Stimulated activated CD8-positive, alpha-beta memory T cell treated with anti-CD3 and anti-CD28 coated beads, Interleukin-2, amount 100 ng/mL, for 1 hour (primary cell): ENCODE data around the gene ZSCAN31.

ENCODE experiments used
- DNase-seq, 2 donors: peaks; one replicate each; pipeline ENCODE4 v3.0.0-alpha.2; 2020; ENCODE audit warnings: low read depth in 2 of 2

Gene ZSCAN31

DNA sequence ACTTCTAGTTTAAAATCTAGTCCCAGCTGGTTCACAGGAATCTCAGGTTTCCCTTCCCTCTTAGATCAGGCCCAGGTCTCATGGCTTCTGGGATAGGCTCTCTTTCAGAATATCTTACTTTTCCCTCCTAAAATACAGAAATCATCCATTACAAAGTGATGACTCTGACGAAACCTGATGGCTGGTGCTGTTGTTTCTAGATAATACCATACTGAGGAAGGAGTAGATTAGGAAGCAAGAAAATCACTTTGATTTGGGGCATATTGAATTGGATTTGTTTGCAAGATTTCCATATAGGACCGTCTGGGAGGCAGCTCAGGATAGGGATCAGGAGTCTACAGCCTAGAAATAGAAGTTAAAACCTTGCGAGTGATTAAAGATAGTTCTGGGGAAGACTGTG, 17.4 kb upstream of the ZSCAN31 start:
- no peak for DNase-seq

DNA sequence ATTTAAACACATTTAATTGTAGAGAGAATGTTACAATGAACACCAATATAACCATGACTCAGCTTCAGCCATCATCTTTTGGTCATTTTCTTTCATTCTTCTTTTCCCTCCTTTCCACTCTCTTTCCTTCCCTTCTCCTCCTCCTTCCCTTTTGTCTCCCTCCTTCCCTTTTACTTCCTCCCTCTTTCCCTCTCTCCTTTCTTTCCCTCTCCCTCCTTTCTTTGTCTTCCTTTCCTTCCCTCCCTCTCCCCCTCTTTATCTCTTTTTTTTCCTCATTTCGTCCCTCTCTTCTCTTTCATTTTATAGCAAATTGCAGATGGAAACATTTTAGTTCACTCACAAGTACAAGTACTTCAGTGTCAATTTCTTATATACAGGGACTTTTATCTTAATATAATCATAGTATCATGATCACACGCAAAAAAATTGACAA, 15.6 kb upstream of the ZSCAN31 start:
- DNase-seq = no peak

DNA sequence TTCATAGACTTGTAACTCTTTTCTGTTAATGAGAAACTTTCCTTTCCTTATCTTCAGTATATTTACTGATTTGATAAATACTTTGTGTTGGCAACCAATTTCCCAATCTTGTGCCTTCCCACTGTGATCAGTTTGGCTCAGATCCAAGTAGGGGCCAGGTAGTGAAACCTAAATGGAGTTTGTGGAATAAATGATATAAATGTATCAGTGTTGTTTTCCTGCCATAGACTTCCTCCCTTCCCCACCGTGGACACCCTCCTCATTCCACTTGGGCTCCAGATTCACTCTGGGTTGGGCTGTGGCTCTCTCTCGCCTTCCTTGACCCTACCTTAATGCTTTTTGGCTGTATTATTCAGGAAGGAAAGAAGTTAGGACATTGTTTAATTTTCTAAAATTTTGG, 15.1 kb upstream of the ZSCAN31 start:
- DNase-seq = no peak

DNA sequence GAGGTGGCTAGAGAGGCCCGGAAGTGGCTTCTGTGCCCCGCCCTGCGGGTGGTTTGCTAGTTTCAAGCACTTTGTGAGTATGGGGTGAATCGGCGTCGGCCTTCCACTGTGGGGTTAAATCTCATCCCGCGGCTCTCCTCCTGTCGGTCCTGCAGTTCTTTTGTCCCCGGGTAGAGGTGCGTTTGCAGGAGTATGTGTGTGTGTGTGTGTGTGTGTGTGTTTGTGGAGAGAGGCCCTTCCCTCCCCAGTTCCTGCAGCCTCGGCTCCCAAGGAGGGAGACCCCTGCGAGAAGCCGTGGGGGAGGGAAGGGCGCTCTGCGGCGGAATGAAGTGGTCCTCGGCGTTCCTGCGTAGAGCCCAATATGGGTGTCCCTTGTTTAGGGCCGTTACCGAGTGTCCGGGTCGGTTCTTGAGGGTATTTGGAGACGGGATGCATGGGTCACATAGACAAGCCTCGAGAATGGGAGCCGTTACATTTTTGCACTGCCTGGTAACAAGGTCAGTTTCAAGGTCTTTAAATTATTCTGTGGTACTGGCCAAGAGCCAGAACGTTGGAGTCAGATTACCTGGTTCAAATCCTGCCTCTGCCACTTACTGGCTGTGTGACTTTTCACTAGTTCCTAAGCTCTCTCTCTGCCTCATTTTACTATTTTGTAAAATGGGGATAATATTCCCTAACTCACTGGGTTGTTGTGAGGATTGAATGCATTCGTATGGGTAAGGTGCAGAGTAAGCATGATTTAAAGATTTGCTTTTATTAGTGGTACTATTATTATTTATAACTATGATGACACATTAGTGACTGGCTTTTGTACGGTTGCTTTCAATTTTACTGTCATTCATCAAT, 14.2 kb upstream of the ZSCAN31 start, which contains the start of gene ZKSCAN3:
TSS of gene ZKSCAN3 (plus strand) at position 56 of the 846 bp plus-strand sequence. CDS start 9,640 bp downstream, outside the sequence.
- DNase-seq = peak; percentile 75 to 77

DNA sequence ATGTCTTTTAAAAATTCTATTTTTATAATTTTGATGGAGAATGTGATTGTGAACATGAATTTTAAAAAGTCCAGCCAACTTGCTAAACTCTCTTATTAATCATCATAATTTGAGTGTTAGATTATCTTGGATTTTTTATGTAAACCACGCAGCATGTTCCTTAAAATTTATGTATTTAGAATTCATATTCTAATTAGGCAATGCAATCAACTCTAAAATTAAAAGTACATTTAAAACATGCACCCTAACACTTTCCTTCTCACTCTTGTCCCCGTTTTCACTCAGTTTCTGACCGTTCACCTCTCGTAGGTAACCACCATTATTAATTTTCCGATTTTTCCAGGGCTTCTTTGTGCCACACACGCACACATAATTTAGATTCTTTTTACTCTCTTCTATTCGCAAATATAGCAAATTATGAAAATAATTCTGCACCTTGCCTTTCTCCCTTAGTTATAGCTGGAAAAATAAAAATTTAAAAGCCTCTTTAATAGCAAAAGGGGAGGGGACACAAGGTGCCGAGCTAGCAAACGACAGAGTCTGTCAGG, 13.5 kb upstream of the ZSCAN31 start:
- no peak for DNase-seq

DNA sequence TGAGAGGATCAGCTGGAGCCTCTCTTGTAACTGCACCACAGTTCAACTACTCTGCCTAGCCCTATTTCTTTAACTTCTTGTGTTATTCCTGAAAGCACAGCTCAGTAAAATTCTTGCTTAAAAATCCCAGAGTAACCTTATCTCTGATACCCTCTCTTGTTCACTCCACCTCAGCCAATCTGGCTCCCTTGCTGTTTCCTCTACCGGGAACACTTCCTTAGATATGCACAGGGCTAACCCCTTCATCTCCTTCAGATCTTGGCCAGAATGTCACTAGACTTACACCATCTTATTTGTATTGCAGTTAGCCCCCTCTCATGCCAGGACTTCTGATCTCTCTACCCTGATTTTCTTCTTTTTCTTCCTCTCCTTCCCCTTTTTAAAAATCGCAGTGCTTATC, 11.2 kb upstream of the ZSCAN31 start:
- DNase-seq = no peak

DNA sequence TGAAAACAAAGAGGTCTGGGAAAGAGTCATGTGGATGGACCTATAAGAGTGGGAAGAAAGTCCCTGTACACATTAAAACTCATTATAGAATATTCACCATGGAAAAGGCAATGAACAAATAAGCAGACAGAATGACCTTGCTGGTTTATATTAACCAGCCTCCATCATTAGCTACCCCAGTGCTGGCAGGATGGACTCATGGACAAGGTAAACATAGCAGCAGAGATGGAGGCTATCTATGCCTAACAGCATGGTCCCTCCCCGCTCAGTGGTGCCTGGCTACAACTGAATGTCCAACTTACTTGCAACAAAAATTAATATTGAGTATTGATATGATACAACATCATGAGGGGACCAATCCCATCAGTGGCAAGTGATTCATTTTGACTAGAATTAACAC, 9.3 kb upstream of the ZSCAN31 start:
- no peak for DNase-seq

DNA sequence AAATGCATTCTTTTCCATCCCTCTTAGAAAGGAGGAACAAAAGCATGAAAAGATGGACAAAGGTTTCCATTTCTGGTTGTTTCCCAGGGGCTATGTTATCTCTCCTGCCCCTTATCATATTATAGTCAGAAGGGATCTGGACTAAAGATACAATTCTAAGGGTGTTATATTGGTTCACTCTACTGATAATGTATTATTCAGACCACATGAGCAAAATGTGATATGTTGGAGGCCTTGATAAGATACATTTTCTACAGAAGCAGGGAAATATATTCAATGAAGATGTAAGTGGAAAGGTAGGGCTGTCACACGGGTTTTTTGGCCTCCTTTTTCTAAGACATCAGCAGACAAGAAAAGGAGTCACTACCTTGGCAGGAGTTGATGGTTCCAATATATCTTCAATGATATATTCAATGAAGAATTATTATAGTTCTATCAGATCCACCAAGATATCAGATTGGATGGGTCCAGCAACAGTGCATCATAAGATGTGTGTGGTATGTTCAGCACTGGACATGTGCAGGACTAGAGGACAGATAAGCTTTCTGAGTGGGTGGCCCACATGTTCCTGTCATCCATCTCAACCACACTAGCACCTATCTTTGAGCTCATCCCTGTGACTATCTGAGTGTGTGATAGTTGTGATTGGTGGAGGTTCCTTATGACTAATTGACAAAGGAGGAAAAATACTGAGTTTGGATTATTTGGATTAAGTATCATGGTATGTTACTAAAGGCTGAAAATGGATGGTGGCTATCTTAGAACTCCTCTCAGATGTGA, 8.1 kb upstream of the ZSCAN31 start:
- no peak for DNase-seq

DNA sequence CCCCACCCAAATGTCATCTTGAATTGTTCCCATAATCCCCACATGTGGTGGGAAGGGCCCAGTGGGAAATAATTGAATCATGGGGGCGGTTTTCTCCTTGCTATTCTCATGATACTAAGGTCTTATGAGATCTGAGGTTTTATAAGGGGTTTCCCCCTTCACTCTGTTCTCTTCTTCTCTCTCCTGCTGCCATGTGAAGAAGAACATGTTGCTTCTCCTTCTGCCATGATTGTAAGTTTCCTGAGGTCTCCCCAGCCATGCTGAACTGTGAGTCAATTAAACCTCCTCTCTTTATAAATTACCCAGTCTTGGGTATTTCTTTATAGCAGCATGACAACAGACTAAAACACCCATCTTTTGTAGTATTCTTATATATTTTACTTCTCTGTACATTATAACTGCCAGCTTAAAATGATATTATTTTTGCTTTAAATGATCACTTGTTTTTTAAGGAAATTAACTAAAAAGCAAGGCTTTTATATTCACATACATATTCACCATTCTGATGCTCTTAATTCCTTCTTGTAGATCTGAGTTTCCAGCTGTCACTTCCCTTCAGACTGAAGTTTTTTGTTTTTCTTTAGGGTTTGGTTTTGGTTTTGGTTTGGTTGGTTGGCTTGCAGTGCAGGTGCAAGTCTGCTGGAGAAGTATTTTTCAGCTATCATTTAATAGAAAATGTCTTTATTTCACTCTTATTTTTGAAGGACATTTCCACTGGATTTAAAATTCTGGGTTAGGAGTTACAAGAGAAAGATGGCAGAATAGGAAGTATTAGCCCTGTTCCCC, 4.6 kb upstream of the ZSCAN31 start:
- no peak for DNase-seq

DNA sequence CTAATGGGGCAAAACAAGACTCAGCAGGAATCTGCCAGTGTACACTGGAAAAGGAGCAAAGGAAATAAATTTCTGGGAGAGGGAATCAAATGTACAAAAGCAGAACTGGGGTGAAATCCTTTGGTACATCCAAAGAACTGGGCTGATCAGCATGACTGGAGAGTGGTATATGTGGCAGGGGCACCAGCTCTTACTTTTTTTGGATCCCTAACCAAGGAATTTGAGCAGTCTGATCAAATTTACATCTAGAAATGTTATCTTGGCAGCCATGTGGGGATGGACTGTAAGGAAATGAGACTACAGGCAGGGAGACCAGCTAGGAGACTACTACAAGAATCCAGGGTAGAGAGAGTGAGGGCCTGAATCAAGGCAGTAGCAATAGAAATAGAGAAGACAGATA, 1.2 kb upstream of the ZSCAN31 start:
- DNase-seq = no peak

DNA sequence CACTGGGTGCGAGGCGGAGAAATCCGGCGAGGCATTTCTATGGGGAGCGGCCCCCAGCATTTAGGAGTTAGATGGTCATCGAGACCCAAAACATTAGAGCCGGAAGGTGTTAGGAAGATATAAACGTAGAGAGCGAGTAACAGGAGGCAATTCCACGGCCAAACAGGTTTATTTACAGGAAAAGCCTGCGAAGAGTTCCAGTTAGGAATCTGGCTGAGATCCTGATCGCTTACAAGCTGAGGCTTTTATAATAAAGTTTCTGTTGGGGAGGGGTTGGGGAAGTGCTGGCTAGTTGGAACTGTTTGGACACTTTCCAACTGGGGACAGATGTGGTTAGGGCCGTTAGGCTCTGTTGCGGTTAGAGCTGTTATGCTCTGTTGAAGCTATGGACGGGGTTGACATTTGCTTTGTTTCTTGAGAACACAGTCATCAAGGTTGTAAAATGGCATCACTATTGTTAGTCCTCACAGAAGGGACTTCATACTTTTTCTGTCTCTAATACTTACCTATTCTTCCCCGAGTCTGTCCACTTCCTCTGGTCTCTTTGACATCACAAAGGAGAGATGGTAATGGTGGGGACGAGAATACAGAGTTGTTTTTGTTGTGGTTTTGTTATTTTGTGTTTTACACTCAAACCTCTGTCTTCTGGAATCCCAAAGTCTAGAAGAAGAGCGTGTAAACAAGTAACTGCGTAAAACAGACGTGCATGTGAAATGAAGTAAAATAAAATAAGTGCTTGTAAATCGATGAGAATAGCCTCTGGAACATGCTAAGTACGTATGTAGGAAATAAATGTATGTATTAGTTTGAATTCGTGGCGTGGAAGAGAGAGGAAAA, 554 bp upstream of the ZSCAN31 start:
- no peak for DNase-seq

DNA sequence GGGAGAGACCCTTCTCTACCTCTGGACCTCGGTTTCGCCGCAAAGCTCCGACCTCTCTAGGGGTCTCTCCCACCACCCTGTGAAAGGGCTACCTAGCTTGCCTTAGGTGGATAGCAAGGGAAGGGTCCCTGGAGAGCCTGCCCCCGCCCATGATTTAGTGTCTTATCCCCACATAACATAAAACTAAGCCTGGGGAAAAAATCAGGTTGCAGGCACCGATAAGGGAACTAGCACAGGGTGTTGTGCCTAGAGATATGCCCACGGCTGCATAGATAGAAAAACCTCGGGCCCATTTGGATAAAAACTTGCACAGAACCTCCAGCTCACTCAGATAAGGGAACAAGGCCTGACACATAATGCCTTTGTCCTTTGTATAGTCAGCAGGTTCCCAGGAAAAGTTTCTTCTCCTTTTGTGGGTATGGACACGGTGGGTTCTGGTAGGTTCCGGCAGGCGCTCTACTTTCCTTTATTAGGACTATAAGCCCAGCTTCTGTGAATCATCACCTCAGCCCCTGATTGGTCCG, 846 bp downstream of the ZSCAN31 start:
- DNase-seq = no peak

DNA sequence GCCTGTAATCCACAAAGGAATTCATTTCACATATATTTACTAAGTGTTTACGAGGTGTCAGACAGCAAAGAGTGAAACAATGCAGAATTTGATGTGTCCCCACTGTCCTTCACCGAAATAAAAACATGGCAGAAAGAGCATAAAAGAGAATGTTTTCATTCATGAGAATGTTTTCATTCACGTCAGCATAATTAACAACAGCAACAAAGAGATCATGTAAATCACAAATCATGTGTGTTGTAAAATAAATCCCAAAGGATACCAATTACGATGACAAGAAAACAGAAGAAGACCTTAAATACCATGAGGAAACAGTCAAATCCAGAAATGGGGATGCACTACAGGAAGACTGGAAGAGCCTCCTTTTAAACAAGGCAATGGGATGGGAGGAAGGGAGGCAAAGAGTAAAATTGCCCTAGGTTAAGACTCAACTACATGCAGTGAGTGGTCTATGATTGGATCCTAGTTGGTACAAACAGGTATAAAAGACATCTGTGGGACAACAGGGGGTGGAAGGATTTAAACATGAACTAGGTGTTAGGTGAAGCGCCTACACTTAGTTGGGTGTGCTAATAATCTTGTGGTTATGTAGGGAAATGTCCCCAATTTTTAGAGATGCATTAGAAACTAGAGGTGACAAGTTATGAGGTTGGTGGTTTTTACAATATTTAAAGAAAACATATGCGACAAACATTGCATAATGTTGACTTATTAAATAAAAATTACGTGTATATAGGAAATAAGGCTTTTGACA, 1.5 kb downstream of the ZSCAN31 start:
- DNase-seq = no peak

DNA sequence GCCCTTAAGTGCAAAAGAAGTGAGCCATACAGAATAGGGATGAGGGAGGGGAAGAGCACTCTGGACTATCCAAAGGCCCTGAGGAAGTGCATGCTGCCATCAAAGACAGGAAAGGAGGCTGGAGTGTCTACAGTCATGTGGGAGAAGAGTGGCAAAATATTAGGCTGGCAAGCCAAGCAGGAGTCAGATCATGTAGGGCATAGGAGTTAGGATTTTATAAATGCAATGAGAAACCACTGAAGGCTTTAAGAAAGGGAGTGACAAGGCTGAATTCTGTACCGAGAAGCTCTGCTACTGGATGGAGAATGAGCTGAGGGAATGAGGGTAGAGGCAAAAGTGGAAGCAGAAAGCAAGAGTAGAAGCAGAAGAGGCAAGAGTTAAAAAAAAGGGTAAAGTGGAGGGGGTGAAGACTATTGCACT, 2.3 kb downstream of the ZSCAN31 start:
- no peak for DNase-seq

DNA sequence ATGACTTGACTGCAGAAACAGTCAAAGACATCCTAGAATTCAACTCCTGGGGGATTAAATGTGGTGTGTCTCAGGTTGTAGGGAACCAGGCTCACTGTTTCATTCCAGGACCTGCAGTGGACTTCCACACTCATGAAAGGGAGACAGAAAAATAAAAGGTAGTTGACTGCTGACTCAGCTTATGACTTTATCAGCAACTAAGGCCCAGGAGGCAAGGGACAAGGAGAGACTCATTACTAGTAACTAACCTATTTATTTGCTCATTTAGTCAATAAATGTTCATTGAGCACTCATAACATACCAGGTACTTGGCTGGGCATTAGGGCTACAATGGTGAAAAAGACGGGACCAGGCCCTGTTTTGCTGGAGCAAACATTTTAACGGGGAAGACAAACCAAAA, 2.9 kb downstream of the ZSCAN31 start:
- DNase-seq = no peak

DNA sequence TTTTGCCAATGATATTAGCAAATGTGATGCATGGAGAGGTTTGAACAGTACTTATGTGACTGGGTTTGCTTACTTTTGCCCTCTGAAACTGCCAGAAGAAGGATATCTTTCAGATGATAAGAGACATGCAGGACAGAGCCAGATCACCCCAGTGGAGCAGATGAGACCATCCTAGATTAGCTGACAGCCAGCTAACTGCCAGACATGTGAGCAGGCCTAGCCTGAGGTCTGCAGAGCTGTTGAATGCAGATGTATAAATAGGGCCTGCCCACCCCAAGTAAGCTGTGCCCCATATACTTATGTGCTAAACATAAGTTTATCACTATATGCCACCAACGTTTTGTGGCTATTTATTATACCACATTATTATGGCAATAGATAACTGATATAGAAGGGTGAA, 5.9 kb downstream of the ZSCAN31 start:
- no peak for DNase-seq

DNA sequence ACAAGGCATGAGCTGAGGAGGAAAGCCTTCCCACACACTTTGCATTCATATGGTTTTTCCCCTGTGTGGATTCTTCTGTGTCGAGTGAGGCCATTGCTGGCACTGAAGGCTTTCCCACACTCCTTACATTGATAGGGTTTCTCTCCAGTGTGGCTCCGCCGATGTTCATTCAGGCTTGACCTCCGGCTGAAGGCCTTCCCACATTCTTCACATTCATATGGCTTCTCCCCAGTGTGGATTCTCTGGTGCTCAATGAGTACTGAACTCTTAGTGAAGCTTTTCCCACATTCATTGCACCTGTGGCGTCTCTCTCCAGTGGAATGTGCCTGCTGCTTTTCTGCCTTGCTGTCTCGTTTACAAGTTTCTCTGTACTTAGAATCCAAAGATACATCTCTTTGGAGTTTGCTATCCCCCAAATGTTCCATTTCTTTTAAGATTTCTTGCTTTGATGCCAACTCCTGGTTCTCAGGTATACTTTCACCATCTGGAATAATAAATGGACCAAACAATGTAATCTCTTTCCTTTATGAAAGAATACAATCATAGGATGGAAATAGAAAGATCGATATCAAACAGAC, 9.5 kb downstream of the ZSCAN31 start:
- DNase-seq = no peak

DNA sequence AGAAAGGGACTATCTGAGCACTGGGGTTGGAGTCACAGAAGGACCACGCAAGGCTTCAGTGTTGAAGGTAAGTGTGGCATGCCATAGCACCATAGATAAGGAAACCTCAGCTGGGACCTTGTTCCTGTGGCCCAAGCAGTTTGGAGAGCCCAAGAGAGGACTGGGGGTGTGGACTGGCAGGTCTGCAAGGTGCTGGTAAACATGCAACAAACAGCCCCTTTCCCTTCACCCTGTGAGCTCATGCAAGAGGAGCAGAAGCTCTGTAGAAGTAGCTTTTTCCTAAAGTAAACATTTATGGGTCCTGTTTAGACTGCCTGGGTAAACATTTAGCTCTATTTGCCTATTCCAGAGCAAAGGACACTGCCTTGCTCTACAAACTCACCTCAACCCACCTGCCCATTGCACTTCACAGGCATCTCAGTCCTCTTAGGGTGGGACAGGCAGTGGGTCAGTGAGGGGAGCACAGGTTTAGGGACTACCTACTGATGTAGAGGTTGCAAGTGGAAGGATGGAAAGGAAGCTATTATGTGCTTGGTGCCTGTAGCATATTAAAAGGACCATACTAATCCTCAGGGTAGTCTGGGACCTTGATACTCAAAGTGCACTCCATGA, 12.0 kb downstream of the ZSCAN31 start:
- no peak for DNase-seq

DNA sequence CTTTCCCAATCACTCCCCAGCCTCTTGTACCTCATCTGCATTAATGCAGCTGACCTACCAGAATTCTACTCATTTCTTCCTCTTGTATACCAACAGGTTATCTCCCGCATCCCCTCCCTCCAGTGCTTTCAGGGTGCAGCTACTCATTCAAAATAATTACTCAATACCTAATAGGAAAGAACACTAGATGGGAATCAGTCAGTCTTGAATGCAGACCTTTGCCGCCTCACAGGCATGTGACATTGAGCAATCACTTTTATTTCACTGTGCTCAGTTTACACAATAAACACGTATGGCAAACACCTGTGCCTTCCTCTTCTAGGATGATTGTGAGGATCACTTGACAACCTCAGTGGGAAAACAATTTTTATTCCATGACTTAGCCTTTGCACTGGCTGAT, 13.3 kb downstream of the ZSCAN31 start:
- no peak for DNase-seq
